Endothelial cell of umbilical vein (primary cell): ENCODE data around the gene STXBP5. TPM values are rescaled to one million over a fixed set of nuclear protein-coding genes. Genes with fewer than 3 reads are reported as not detected.

ENCODE experiments used
- BruUV-seq: library from RNA; stranded (reverse); fragments of 400-500 nt; replicated peaks from 2 replicates; lab custom pipeline; 2021; lab: Mats Ljungman, UMichigan
- CTCF ChIA-PET: fragments of 300-600, 350-600 bp; sonication (Branson Sonifier 250); formaldehyde crosslinking; loops from one replicate; lab custom pipeline; 2021; ENCODE audit warnings: antibody characterized with exemption, inconsistent platforms; lab: Charles Lee
- POLR2A ChIA-PET: fragments of 300-600, 350-600 bp; sonication (Branson Sonifier 250); formaldehyde crosslinking; loops from one replicate; lab custom pipeline; 2021; ENCODE audit warnings: antibody characterized with exemption, inconsistent platforms; lab: Charles Lee
- DNase-seq: peaks from one replicate; pipeline ENCODE4 v3.0.0-alpha.2; 2011; ENCODE audit warnings: low read depth, low spot score
- FAIRE-seq: peaks from 2 replicates; lab custom pipeline; 2011; peaks lifted over from hg19 to GRCh38; lab: Jason Lieb, UNC
- H2AFZ ChIP-seq: 2 replicates; pipeline ENCODE4 v1.6.0; 2012; ENCODE audit warnings: low read depth, low read length, control low read depth, inconsistent platforms
- H3K27ac ChIP-seq: 2 replicates; pipeline ENCODE4 v1.5.1; 2011; ENCODE audit warnings: low read depth, mild to moderate bottlenecking, control low read depth, low read length, moderate library complexity; ENCODE audit not compliant: insufficient read depth
- H3K27me3 ChIP-seq, 2 experiments: 2 replicates each; pipeline versions ENCODE4 v1.6.0 to v1.6.1; 2011; ENCODE audit warnings: low read length in 2 of 2, mixed read lengths in 1 of 2; ENCODE audit not compliant: control insufficient read depth in 2 of 2, insufficient read depth in 2 of 2
- H3K36me3 ChIP-seq, 2 experiments: 2 replicates in 1 of 2; 3 replicates in 1 of 2; pipeline ENCODE4 v1.5.1; 2011; ENCODE audit warnings: low read length in 2 of 2, mild to moderate bottlenecking in 1 of 2, moderate library complexity in 1 of 2; ENCODE audit not compliant: control insufficient read depth in 2 of 2, insufficient read depth in 2 of 2; ENCODE audit errors: extremely low read depth in 1 of 2
- H3K4me1 ChIP-seq: 3 replicates; pipeline ENCODE4 v1.5.1; 2011; ENCODE audit warnings: mild to moderate bottlenecking, low read length; ENCODE audit not compliant: control insufficient read depth, insufficient read depth; ENCODE audit errors: extremely low read depth
- H3K4me2 ChIP-seq: 2 replicates; pipeline ENCODE4 v1.6.1; 2011; ENCODE audit warnings: low read length, control low read depth, mixed read lengths; ENCODE audit not compliant: insufficient read depth
- H3K4me3 ChIP-seq, 3 experiments: fragments of 200-600 bp in 1 of 3; sonication (generic), shearing (Covaris generic) in 1 of 3; replicated peaks in 1 of 3; 2 replicates each; pipeline ENCODE4 v1.5.1; 2011 to 2016; ENCODE audit warnings: control low read depth in 3 of 3, low read length in 3 of 3, mild to moderate bottlenecking in 2 of 3, inconsistent platforms in 1 of 3, low read depth in 1 of 3, moderate library complexity in 1 of 3; ENCODE audit not compliant: insufficient read depth in 1 of 3
- H3K79me2 ChIP-seq: 2 replicates; pipeline ENCODE4 v1.6.0; 2012; ENCODE audit warnings: low read length, inconsistent platforms; ENCODE audit not compliant: control insufficient read depth, insufficient read depth
- H3K9ac ChIP-seq: replicated peaks from 2 replicates; pipeline ENCODE3; 2011; ENCODE audit warnings: low read length, control low read depth; ENCODE audit not compliant: insufficient read depth; ENCODE audit errors: extremely low read depth
- H3K9me1 ChIP-seq: replicated peaks from 3 replicates; pipeline ENCODE4 v1.6.0; 2011; ENCODE audit warnings: mild to moderate bottlenecking, low read length; ENCODE audit not compliant: control insufficient read depth, insufficient read depth; ENCODE audit errors: extremely low read depth
- H3K9me3 ChIP-seq: replicated peaks from 2 replicates; pipeline ENCODE4 v1.5.1; 2012; ENCODE audit warnings: low read length, inconsistent platforms; ENCODE audit not compliant: control insufficient read depth, insufficient read depth
- H4K20me1 ChIP-seq: replicated peaks from 2 replicates; pipeline ENCODE3; 2011; ENCODE audit warnings: mild to moderate bottlenecking, low read length; ENCODE audit not compliant: control insufficient read depth, insufficient read depth; ENCODE audit errors: extremely low read depth
- EZH2 ChIP-seq: IDR thresholded peaks from 2 replicates; pipeline ENCODE4 v1.6.1; 2012; ENCODE audit warnings: borderline replicate concordance, low read depth, mild to moderate bottlenecking, moderate library complexity, low read length, inconsistent platforms; ENCODE audit not compliant: severe bottlenecking
- FOS ChIP-seq: IDR thresholded peaks from 2 replicates; pipeline ENCODE4 v1.6.1; 2011; ENCODE audit warnings: mild to moderate bottlenecking, low read length, moderate library complexity, borderline replicate concordance; ENCODE audit not compliant: insufficient read depth
- JUN ChIP-seq: IDR thresholded peaks from 2 replicates; pipeline ENCODE4 v1.6.1; 2011; ENCODE audit warnings: borderline replicate concordance, low read depth; ENCODE audit not compliant: insufficient read length, insufficient read depth
- MYC ChIP-seq: IDR thresholded peaks from one replicate; pipeline ENCODE4 v1.6.1; 2011; ENCODE audit warnings: mild to moderate bottlenecking, low read depth, low read length
- POLR2AphosphoS5 ChIP-seq: IDR thresholded peaks from 2 replicates; pipeline ENCODE4 v1.6.1; 2012; ENCODE audit warnings: low read depth, mild to moderate bottlenecking, control low read depth, low read length, moderate library complexity; ENCODE audit not compliant: insufficient read depth
- dilution Hi-C: fragments of 300-500 bp; cut with MboI; formaldehyde crosslinking; loops from one replicate; pipeline ENCODE4 v1.15.0; 2019; ENCODE audit warnings: low sequenced_read_pairs; ENCODE audit not compliant: extremely low pct_ligation_motif_present
- intact Hi-C: fragments of 100-400 bp; cut with micrococcal nuclease; formaldehyde crosslinking; loops from one replicate; pipeline ENCODE4 v1.10.0; 2022
- polyA plus RNA-seq, 4 experiments: library from polyadenylated mRNA; depleted of rRNA in 3 of 4; stranded (reverse) in 3 of 4; unstranded in 1 of 4; fragments of >200 nt; gene quantifications; 2 replicates each; pipeline versions ENCODE4 v1.2.1 to v1.2.3, GENCODE V29; 2011 to 2012; ENCODE audit warnings: missing spikeins in 1 of 4
- total RNA-seq: library from RNA; stranded (reverse); gene quantifications from 2 replicates; pipeline ENCODE4 v1.2.3, GENCODE V29; 2021
- TF ChIP-seq, protein P1 (sequence below), 2 donors: IDR thresholded peaks; 1 replicate in 1 of 2; 2 replicates in 1 of 2; pipeline ENCODE4 v1.5.1; 2011; ENCODE audit warnings: low read length in 2 of 2, mild to moderate bottlenecking in 2 of 2, moderate library complexity in 2 of 2, control low read depth in 1 of 2, inconsistent platforms in 1 of 2, low read depth in 1 of 2; ENCODE audit not compliant: insufficient read depth in 1 of 2; ENCODE audit errors: extremely low read depth in 1 of 2
- TF ChIP-seq, protein P2 (sequence below): IDR thresholded peaks from 2 replicates; pipeline ENCODE4 v1.6.1; 2011; ENCODE audit not compliant: insufficient read depth, insufficient read length

Gene STXBP5
- total and polyA plus RNA-seq, 2 donors (not counting 3 experiments of a cell fraction or from before 2014, with no cell fraction given): 7.1 to 21.8 TPM

DNA sequence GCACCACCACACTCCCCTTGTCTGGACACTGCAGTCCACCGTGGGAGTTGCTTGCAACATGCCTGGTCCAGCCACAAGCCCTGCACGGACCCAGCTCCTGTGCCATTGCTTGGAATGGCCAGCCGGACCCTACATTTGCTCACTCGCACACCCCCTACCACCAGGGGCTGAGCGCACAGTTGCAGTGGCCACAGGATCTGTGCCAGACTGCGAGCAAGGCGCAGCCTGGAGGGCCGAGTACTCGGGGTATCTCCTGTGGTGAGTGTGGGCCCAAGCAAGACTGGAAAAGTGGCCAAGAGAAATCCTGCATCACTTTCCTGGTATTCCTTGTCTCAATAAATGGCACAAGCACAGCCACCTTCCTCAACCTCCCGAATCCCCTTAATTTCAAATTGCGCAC, 218.9 kb downstream of the STXBP5 start:
- POLR2A ChIA-PET: no interaction called here
- H3K9ac ChIP-seq: no peak overlapping the region
- H3K4me1 ChIP-seq: no peaks in the 10 kb centered on the region
- no peaks in the 10 kb centered on the region for H3K36me3 ChIP-seq
- TF ChIP-seq MYC: no peak
- TF ChIP-seq JUN: no peak
- TF ChIP-seq, protein P1, sequence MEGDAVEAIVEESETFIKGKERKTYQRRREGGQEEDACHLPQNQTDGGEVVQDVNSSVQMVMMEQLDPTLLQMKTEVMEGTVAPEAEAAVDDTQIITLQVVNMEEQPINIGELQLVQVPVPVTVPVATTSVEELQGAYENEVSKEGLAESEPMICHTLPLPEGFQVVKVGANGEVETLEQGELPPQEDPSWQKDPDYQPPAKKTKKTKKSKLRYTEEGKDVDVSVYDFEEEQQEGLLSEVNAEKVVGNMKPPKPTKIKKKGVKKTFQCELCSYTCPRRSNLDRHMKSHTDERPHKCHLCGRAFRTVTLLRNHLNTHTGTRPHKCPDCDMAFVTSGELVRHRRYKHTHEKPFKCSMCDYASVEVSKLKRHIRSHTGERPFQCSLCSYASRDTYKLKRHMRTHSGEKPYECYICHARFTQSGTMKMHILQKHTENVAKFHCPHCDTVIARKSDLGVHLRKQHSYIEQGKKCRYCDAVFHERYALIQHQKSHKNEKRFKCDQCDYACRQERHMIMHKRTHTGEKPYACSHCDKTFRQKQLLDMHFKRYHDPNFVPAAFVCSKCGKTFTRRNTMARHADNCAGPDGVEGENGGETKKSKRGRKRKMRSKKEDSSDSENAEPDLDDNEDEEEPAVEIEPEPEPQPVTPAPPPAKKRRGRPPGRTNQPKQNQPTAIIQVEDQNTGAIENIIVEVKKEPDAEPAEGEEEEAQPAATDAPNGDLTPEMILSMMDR (IDR thresholded peaks at IDR 0.05; ENCODE audit: extremely low read depth in 1 of 2, insufficient read depth in 1 of 2, low read depth in 1 of 2, low read length in 2 of 2): no peak
- no peak for TF ChIP-seq EZH2
- TF ChIP-seq, protein P2, sequence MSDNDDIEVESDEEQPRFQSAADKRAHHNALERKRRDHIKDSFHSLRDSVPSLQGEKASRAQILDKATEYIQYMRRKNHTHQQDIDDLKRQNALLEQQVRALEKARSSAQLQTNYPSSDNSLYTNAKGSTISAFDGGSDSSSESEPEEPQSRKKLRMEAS: no peak
- no peak for TF ChIP-seq POLR2AphosphoS5
- TF ChIP-seq FOS: no peak
- no peaks in the 10 kb centered on the region for H3K9me1 ChIP-seq
- no peaks in the 10 kb centered on the region for H3K9me3 ChIP-seq
- no peak overlapping the region for H3K4me3 ChIP-seq
- no peak overlapping the region for H2AFZ ChIP-seq
- H3K27ac ChIP-seq: no peak overlapping the region
- intact Hi-C loops: no loop called here
- BruUV-seq: no TSS peak
- FAIRE-seq (no peak), DNase-seq (no peak)
- H4K20me1 ChIP-seq: no peaks in the 10 kb centered on the region
- dilution Hi-C loops: no loop called here
- H3K27me3 ChIP-seq: no peaks in the 10 kb centered on the region
- CTCF ChIA-PET: no interaction called here
- no peaks in the 10 kb centered on the region for H3K79me2 ChIP-seq
- H3K4me2 ChIP-seq: no peak overlapping the region
